HCT116 (cell line): ENCODE data around the gene ADARB2. TPM values are rescaled to one million over a fixed set of nuclear protein-coding genes. Genes with fewer than 3 reads are reported as not detected.

ENCODE experiments used
- ATAC-seq: fragments of 200-7000 bp; cut with Tn5 transposase; 2 replicates; pipeline ENCODE4 v1.9.1; 2020; ENCODE audit warnings: mild to moderate bottlenecking, moderate library complexity
- BruUV-seq: library from RNA; stranded (reverse); fragments of 400-500 nt; replicated peaks from 2 replicates; lab custom pipeline; 2021; lab: Mats Ljungman, UMichigan
- CTCF ChIA-PET: fragments of 300-600 bp; sonication (Branson Sonifier 250); formaldehyde crosslinking; loops from one replicate; lab custom pipeline; 2021; ENCODE audit warnings: antibody characterized with exemption; lab: Charles Lee
- POLR2A ChIA-PET: fragments of 300-600, 350-600 bp; sonication (Branson Sonifier 250); formaldehyde crosslinking; loops from one replicate; lab custom pipeline; 2021; ENCODE audit warnings: antibody characterized with exemption; lab: Charles Lee
- RAD21 ChIA-PET, 2 experiments: fragments of 300-600 bp; sonication (Branson Sonifier 250); formaldehyde crosslinking; loops; one replicate each; lab custom pipeline; 2023; ENCODE audit warnings: low total read pairs in 2 of 2; ENCODE audit not compliant: uncharacterized antibody in 2 of 2, unreplicated experiment in 2 of 2, low non-redundant PET in 1 of 2; lab: Charles Lee
- DNase-seq: peaks from one replicate; pipeline ENCODE4 v3.0.0-alpha.2; 2010; ENCODE audit warnings: low read depth, low spot score
- H2AFZ ChIP-seq: fragments of 200-600 bp; shearing (Covaris generic), sonication (generic); 2 replicates; pipeline ENCODE4 v1.6.1; 2017; ENCODE audit warnings: low read depth, mixed run types, mixed read lengths, antibody characterized with exemption, low read length; ENCODE audit not compliant: poor library complexity, severe bottlenecking
- H3K27ac ChIP-seq: 2 replicates; pipeline ENCODE4 v1.5.1; 2012; ENCODE audit warnings: low read depth, low read length
- H3K27me3 ChIP-seq: fragments of 200-600 bp; sonication (generic); 2 replicates; pipeline ENCODE4 v1.6.1; 2016; ENCODE audit warnings: mixed run types, low read length, mixed read lengths; ENCODE audit not compliant: insufficient read depth
- H3K36me3 ChIP-seq, 2 experiments: fragments of 200-500 bp in 1 of 2; fragments of 200-600 bp in 1 of 2; sonication (Bioruptor generic) in 1 of 2; sonication (generic) in 1 of 2; 2 replicates each; pipeline versions ENCODE4 v1.5.1 to v1.6.1; 2014 to 2016; ENCODE audit warnings: low read length in 2 of 2, inconsistent platforms in 1 of 2, mixed read lengths in 1 of 2, mixed run types in 1 of 2; ENCODE audit not compliant: insufficient read depth in 2 of 2, control insufficient read depth in 1 of 2
- H3K4me1 ChIP-seq, 2 experiments: fragments of 200-600 bp in 1 of 2; sonication (generic) in 1 of 2; 2 replicates each; pipeline versions ENCODE4 v1.5.1 to v1.6.1; 2012 to 2017; ENCODE audit warnings: low read length in 2 of 2, inconsistent platforms in 1 of 2, mild to moderate bottlenecking in 1 of 2, mixed read lengths in 1 of 2, mixed run types in 1 of 2, moderate library complexity in 1 of 2; ENCODE audit not compliant: insufficient read depth in 2 of 2, control insufficient read depth in 1 of 2
- H3K4me2 ChIP-seq: fragments of 200-600 bp; sonication (generic); 2 replicates; pipeline ENCODE4 v1.6.1; 2017; ENCODE audit warnings: mixed run types, low read length, mixed read lengths
- H3K4me3 ChIP-seq, 2 experiments: fragments of 200-600 bp in 1 of 2; sonication (generic) in 1 of 2; replicated peaks in 1 of 2; 2 replicates each; pipeline ENCODE4 v1.5.1; 2011 to 2016; ENCODE audit warnings: low read length in 2 of 2, control low read depth in 1 of 2, low read depth in 1 of 2, mild to moderate bottlenecking in 1 of 2, mixed read lengths in 1 of 2, mixed run types in 1 of 2
- H3K79me2 ChIP-seq: fragments of 200-600 bp; sonication (generic); 2 replicates; pipeline ENCODE4 v1.6.1; 2017; ENCODE audit warnings: mild to moderate bottlenecking, mixed run types, low read length, moderate library complexity, mixed read lengths; ENCODE audit not compliant: insufficient read depth
- H3K9ac ChIP-seq: fragments of 200-600 bp; sonication (generic); 2 replicates; pipeline ENCODE4 v1.6.1; 2016; ENCODE audit warnings: low read length, mixed read lengths
- H3K9me2 ChIP-seq: fragments of 200-600 bp; sonication (generic), shearing (Covaris generic); 2 replicates; pipeline ENCODE4 v1.6.1; 2017; ENCODE audit warnings: mixed run types, mild to moderate bottlenecking, moderate library complexity; ENCODE audit not compliant: insufficient read depth
- H3K9me3 ChIP-seq, 2 experiments: fragments of 200-500 bp in 1 of 2; fragments of 200-600 bp in 1 of 2; sonication (Bioruptor generic) in 1 of 2; sonication (generic) in 1 of 2; 2 replicates each; pipeline ENCODE4 v1.6.1; 2014 to 2017; ENCODE audit warnings: low read length in 2 of 2, mixed read lengths in 2 of 2, inconsistent platforms in 1 of 2, low read depth in 1 of 2, mild to moderate bottlenecking in 1 of 2, mixed run types in 1 of 2, moderate library complexity in 1 of 2; ENCODE audit not compliant: control insufficient read depth in 1 of 2, insufficient read depth in 1 of 2
- H4K20me1 ChIP-seq: fragments of 200-600 bp; sonication (generic), shearing (Covaris generic); 2 replicates; pipeline ENCODE4 v1.6.1; 2017; ENCODE audit warnings: mixed run types, mild to moderate bottlenecking, moderate library complexity; ENCODE audit not compliant: insufficient read depth
- CEBPB ChIP-seq: IDR thresholded peaks from 2 replicates; pipeline ENCODE4 v1.6.1; 2012; ENCODE audit warnings: low read depth
- CTCF ChIP-seq, 3 experiments: fragments of 200-600 bp in 1 of 3; sonication (generic) in 1 of 3; IDR thresholded peaks in 2 of 3; conservative IDR thresholded peaks in 1 of 3; 2 replicates each; pipeline ENCODE4 v1.5.1; 2012 to 2017; ENCODE audit warnings: low read depth in 2 of 3, low read length in 2 of 3, antibody characterized with exemption in 1 of 3, borderline replicate concordance in 1 of 3, control low read depth in 1 of 3, mild to moderate bottlenecking in 1 of 3, mixed read lengths in 1 of 3, mixed run types in 1 of 3, moderate library complexity in 1 of 3; ENCODE audit not compliant: insufficient read depth in 1 of 3
- ELF1 ChIP-seq: IDR thresholded peaks from 2 replicates; pipeline ENCODE4 v1.6.1; 2012; ENCODE audit warnings: low read depth, borderline replicate concordance
- EZH2phosphoT487 ChIP-seq: fragments of 200-600 bp; IDR thresholded peaks from 2 replicates; pipeline ENCODE4 v1.6.1; 2018; ENCODE audit warnings: antibody characterized with exemption, borderline replicate concordance
- FOSL1 ChIP-seq: IDR thresholded peaks from 2 replicates; pipeline ENCODE4 v1.6.1; 2012; ENCODE audit warnings: low read depth
- RAD21 ChIP-seq: IDR thresholded peaks from 2 replicates; pipeline ENCODE4 v1.6.1; 2012; ENCODE audit warnings: low read depth, mild to moderate bottlenecking
- SP1 ChIP-seq: IDR thresholded peaks from 2 replicates; pipeline ENCODE4 v1.6.1; 2012; ENCODE audit warnings: low read depth
- SRF ChIP-seq: IDR thresholded peaks from 2 replicates; pipeline ENCODE4 v1.6.1; 2012; ENCODE audit warnings: low read depth
- TCF7L2 ChIP-seq: IDR thresholded peaks from 2 replicates; pipeline ENCODE4 v1.7.0; 2011; ENCODE audit warnings: borderline replicate concordance, inconsistent platforms; ENCODE audit not compliant: insufficient read depth, insufficient read length; ENCODE audit errors: extremely low read depth
- YY1 ChIP-seq: IDR thresholded peaks from 2 replicates; pipeline ENCODE4 v1.6.1; 2011; ENCODE audit warnings: low read length, low read depth, moderate library complexity, mild to moderate bottlenecking; ENCODE audit not compliant: insufficient replicate concordance; ENCODE audit errors: extremely low read depth
- ZFX ChIP-seq: fragments of 450-650 bp; IDR thresholded peaks from 2 replicates; pipeline ENCODE4 v1.6.1; 2017
- intact Hi-C: fragments of 100-400 bp; cut with micrococcal nuclease; formaldehyde crosslinking; loops from 2 replicates; pipeline ENCODE4 v1.10.0; 2022
- total RNA-seq: library from RNA; stranded (reverse); gene quantifications from one replicate; pipeline ENCODE4 v1.2.1, GENCODE V29; 2021; ENCODE audit not compliant: unreplicated experiment
- TF ChIP-seq, protein P1 (sequence below): IDR thresholded peaks from 2 replicates; pipeline ENCODE4 v1.6.1; 2011; ENCODE audit warnings: mild to moderate bottlenecking, low read length, moderate library complexity; ENCODE audit not compliant: insufficient replicate concordance; ENCODE audit errors: extremely low read depth

Gene ADARB2
- total RNA-seq, 1 experiment from 2014 or later, result not detected

GRCh38 chr10:1739751-1740150, 2.4 kb upstream of the ADARB2 start:
- peaks cover 0 to 6% of the 10 kb centered on the region in 2 experiments; a peak in 1 of 4 replicates for H3K9me3 ChIP-seq
- H2AFZ ChIP-seq, result no peak overlapping the region
- no peak for ATAC-seq
- no peaks in the 10 kb centered on the region for H3K36me3 ChIP-seq
- no peak overlapping the region for H3K9ac ChIP-seq
- DNase-seq, result no peak
- no peaks in the 10 kb centered on the region for H3K4me1 ChIP-seq
- no peaks in the 10 kb centered on the region for H3K9me2 ChIP-seq
- H3K79me2 ChIP-seq, result no peaks in the 10 kb centered on the region
- no peaks in the 10 kb centered on the region for H3K27me3 ChIP-seq
- H3K27ac ChIP-seq, result no peak overlapping the region
- TF ChIP-seq EZH2phosphoT487, result no peak
- TF ChIP-seq CTCF (IDR thresholded peaks at IDR 0.05 in 2 of 3, conservative IDR thresholded peaks at IDR 0.05 in 1 of 3; ENCODE audit: borderline replicate concordance in 1 of 3, insufficient read depth in 1 of 3, low read depth in 2 of 3, low read length in 2 of 3), result no peak
- no peak for TF ChIP-seq RAD21
- TF ChIP-seq SRF, result no peak
- TF ChIP-seq, protein P1, sequence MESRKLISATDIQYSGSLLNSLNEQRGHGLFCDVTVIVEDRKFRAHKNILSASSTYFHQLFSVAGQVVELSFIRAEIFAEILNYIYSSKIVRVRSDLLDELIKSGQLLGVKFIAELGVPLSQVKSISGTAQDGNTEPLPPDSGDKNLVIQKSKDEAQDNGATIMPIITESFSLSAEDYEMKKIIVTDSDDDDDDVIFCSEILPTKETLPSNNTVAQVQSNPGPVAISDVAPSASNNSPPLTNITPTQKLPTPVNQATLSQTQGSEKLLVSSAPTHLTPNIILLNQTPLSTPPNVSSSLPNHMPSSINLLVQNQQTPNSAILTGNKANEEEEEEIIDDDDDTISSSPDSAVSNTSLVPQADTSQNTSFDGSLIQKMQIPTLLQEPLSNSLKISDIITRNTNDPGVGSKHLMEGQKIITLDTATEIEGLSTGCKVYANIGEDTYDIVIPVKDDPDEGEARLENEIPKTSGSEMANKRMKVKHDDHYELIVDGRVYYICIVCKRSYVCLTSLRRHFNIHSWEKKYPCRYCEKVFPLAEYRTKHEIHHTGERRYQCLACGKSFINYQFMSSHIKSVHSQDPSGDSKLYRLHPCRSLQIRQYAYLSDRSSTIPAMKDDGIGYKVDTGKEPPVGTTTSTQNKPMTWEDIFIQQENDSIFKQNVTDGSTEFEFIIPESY, result no peak
- no peak for TF ChIP-seq FOSL1
- TF ChIP-seq ELF1, result no peak
- no peak for TF ChIP-seq SP1
- no peak for TF ChIP-seq ZFX
- TF ChIP-seq TCF7L2, result no peak
- no peak for TF ChIP-seq CEBPB
- no peak for TF ChIP-seq YY1
- no peak overlapping the region for H3K4me3 ChIP-seq
- ChIA-PET POLR2A (no interaction called here), RAD21 (no interaction called here), CTCF (no interaction called here)
- H3K4me2 ChIP-seq, result no peak overlapping the region
- intact Hi-C loops, result no loop called here
- BruUV-seq, result no TSS peak
- H4K20me1 ChIP-seq, result no peaks in the 10 kb centered on the region
